ENCODE measurements around the gene MDM2. TPM values are rescaled to one million over a fixed set of nuclear protein-coding genes. Genes with fewer than 3 reads are reported as not detected.

Gene MDM2
- total and polyA plus RNA-seq, 2 of the 8 experiments (the other 6 are each of a cell fraction or from before 2014, with no cell fraction given): 15.1 to 115 TPM

GRCh38 chr12:68854078-68854468, 46.1 kb downstream of the MDM2 start:
- Histone ChIP-seq H3K27ac (ENCODE audit: low read depth, low read length) (no peak overlapping the region), H4K5ac (ENCODE audit: insufficient read length, low read depth, low read length) (no peak overlapping the region), H3K14ac (ENCODE audit: insufficient read length) (no peak overlapping the region), H2BK120ac (replicated peaks; ENCODE audit: low read depth, low read length) (no peak overlapping the region), H2BK15ac (ENCODE audit: low read length) (no peak overlapping the region), H3K9ac (replicated peaks in 1 of 4; ENCODE audit: extremely low read depth in 1 of 4, low read depth in 3 of 4, low read length in 3 of 4) (no peak overlapping the region), H2BK5ac (ENCODE audit: low read depth, low read length) (no peak overlapping the region), H3K23ac (ENCODE audit: insufficient read length) (no peak overlapping the region), H3K4me3 (ENCODE audit: extremely low read depth in 1 of 4, insufficient read depth in 2 of 4, low read depth in 3 of 4, low read length in 4 of 4) (no peak overlapping the region), H4K8ac (ENCODE audit: extremely low read depth, insufficient read depth, low read length) (no peak overlapping the region), H3K56ac (replicated peaks; ENCODE audit: insufficient read length, low read depth, low read length) (no peak overlapping the region), H3K23me2 (ENCODE audit: low read depth, low read length) (no peaks in the 10 kb centered on the region; the same call in 1 of the 2 replicates), H3K36me3 (ENCODE audit: control insufficient read depth in 2 of 4, insufficient read depth in 4 of 4, low read length in 3 of 4) (no peaks in the 10 kb centered on the region), H3K18ac (ENCODE audit: extremely low read depth, low read length) (no peak overlapping the region), H3K27me3 (replicated peaks in 1 of 4; ENCODE audit: control insufficient read depth in 3 of 4, extremely low read depth in 1 of 4, insufficient read depth in 3 of 4, low read length in 3 of 4) (no peaks in the 10 kb centered on the region), H3K4ac (replicated peaks; ENCODE audit: insufficient read length, low read depth, low read length) (no peak overlapping the region), H4K20me1 (replicated peaks in 1 of 2; ENCODE audit: control insufficient read depth in 1 of 2, insufficient read depth in 2 of 2, low read length in 2 of 2) (no peaks in the 10 kb centered on the region), H3K4me1 (replicated peaks in 1 of 4; ENCODE audit: control insufficient read depth in 3 of 4, insufficient read depth in 4 of 4, low read length in 3 of 4) (no peaks in the 10 kb centered on the region), H4K91ac (replicated peaks; ENCODE audit: insufficient read length, low read length) (no peak overlapping the region), H3K4me2 (ENCODE audit: insufficient read depth in 1 of 2, low read depth in 2 of 2, low read length in 2 of 2) (no peak overlapping the region), H3K79me1 (ENCODE audit: low read depth, low read length) (no peaks in the 10 kb centered on the region), H2AK5ac (ENCODE audit: low read depth, low read length) (no peak overlapping the region), H3K9me3 (ENCODE audit: insufficient read depth in 2 of 2, low read depth in 1 of 2, low read length in 1 of 2) (no peaks in the 10 kb centered on the region), H3K79me2 (ENCODE audit: control insufficient read depth in 1 of 2, insufficient read depth in 2 of 2, low read length in 2 of 2) (no peaks in the 10 kb centered on the region), H2AFZ (ENCODE audit: low read length) (no peak overlapping the region), H2BK20ac (ENCODE audit: low read length) (no peak overlapping the region), H2BK12ac (ENCODE audit: low read depth, low read length) (no peak overlapping the region)
- DNase-seq (ENCODE audit: low read depth in 1 of 2, low spot score in 2 of 2) (no peak), FAIRE-seq (no peak)
- 63% methylated on average over 2 of the region's 2 CpGs; no CpG with 5 or more reads in 1 of the 2 experiments for WGBS, 2 experiments (ENCODE audit: extremely low coverage in 1 of 2, insufficient coverage in 1 of 2, insufficient read length in 1 of 2, insufficient replicate concordance in 2 of 2, low coverage in 1 of 2, low lambda C conversion rate in 2 of 2, missing lambda C conversion rate in 1 of 2)
- ChIA-PET POLR2A (ENCODE audit: partially characterized antibody) (interaction anchor here (0.6 to 2.1 kb wide), 3 partner anchors 9 to 41 kb away, joined by 3 to 10 read pairs (median 5); no protein-coding TSS in a partner anchor), CTCF (ENCODE audit: partially characterized antibody) (interaction anchor here (0.7 to 1.7 kb wide), 5 partner anchors 9 to 514 kb away, joined by 3 to 6 read pairs (median 4); no protein-coding TSS in a partner anchor)
- TF ChIP-seq SIX5 (IDR thresholded peaks at IDR 0.05; ENCODE audit: low read depth, low read length) (no peak), CREB1 (IDR thresholded peaks at IDR 0.05) (no peak), CBX5 (IDR thresholded peaks at IDR 0.05; ENCODE audit: low read depth, low read length) (no peak), TBP (IDR thresholded peaks at IDR 0.05; ENCODE audit: low read depth, low read length) (no peak), CBX8 (IDR thresholded peaks at IDR 0.05; ENCODE audit: borderline replicate concordance, low read depth, low read length) (no peak), CHD1 (IDR thresholded peaks at IDR 0.05; ENCODE audit: low read depth, low read length) (no peak), CTCF (IDR thresholded peaks at IDR 0.05; ENCODE audit: control extremely low read depth in 1 of 3, insufficient read depth in 1 of 3, low read depth in 1 of 3, low read length in 3 of 3) (no peak), NANOG (IDR thresholded peaks at IDR 0.05; ENCODE audit: insufficient read depth, low read depth, low read length, poor library complexity, severe bottlenecking) (no peak), POLR2AphosphoS5 (IDR thresholded peaks at IDR 0.05; ENCODE audit: low read depth, low read length) (no peak), RFX5 (IDR thresholded peaks at IDR 0.05; ENCODE audit: borderline replicate concordance, low read depth, low read length) (no peak), SUZ12 (IDR thresholded peaks at IDR 0.05; ENCODE audit: low read length) (no peak), RXRA (IDR thresholded peaks at IDR 0.05; ENCODE audit: insufficient read depth, low read depth, low read length) (no peak), BCL11A (IDR thresholded peaks at IDR 0.05; ENCODE audit: low read depth in 2 of 2, low read length in 2 of 2) (no peak)

All from H1 (cell line).